SK-N-SH treated with all-trans-retinoic acid at 6 μM for 48 hours (cell line): ENCODE measurements around the gene SREBF2.

ENCODE experiments used
- BACH2 ChIP-seq: fragments of 250-450 bp; sonication (Bioruptor Pico); IDR thresholded peaks from 2 replicates; pipeline ENCODE4 v1.9.0; 2021; ENCODE audit warnings: mild to moderate bottlenecking, borderline replicate concordance
- CREB5 ChIP-seq: fragments of 250-450 bp; sonication (Bioruptor Pico); IDR thresholded peaks from 2 replicates; pipeline ENCODE4 v1.5.1; 2020; ENCODE audit warnings: low read depth, mild to moderate bottlenecking, moderate library complexity
- OSR1 ChIP-seq: fragments of 250-450 bp; sonication (Bioruptor Pico); IDR thresholded peaks from 2 replicates; pipeline ENCODE4 v1.8.0; 2022; ENCODE audit warnings: moderate library complexity, mild to moderate bottlenecking, inconsistent platforms
- PATZ1 ChIP-seq: fragments of 250-450 bp; sonication (Bioruptor Pico); IDR thresholded peaks from 2 replicates; pipeline ENCODE4 v1.8.0; 2020; ENCODE audit warnings: mild to moderate bottlenecking, moderate library complexity, borderline replicate concordance
- PPARA ChIP-seq: fragments of 250-450 bp; sonication (Bioruptor Pico); IDR thresholded peaks from 2 replicates; pipeline ENCODE4 v1.5.0; 2020; ENCODE audit warnings: mild to moderate bottlenecking, borderline replicate concordance
- RARB ChIP-seq: fragments of 250-450 bp; sonication (Bioruptor Pico); IDR thresholded peaks from 2 replicates; pipeline ENCODE4 v1.8.0; 2021; ENCODE audit warnings: mild to moderate bottlenecking, moderate library complexity
- TCF4 ChIP-seq: fragments of 250-450 bp; sonication (Bioruptor Pico); IDR thresholded peaks from 2 replicates; pipeline ENCODE4 v1.8.0; 2021; ENCODE audit warnings: mild to moderate bottlenecking, moderate library complexity, borderline replicate concordance
- TOX ChIP-seq: fragments of 250-450 bp; sonication (Bioruptor Pico); IDR thresholded peaks from 2 replicates; pipeline ENCODE4 v1.8.0; 2021; ENCODE audit warnings: mild to moderate bottlenecking, moderate library complexity, borderline replicate concordance
- TSHZ2 ChIP-seq: fragments of 250-450 bp; sonication (Bioruptor Pico); IDR thresholded peaks from 2 replicates; pipeline ENCODE4 v1.5.0; 2020; ENCODE audit warnings: mild to moderate bottlenecking, moderate library complexity
- ZFP3 ChIP-seq: fragments of 250-450 bp; sonication (Bioruptor Pico); IDR thresholded peaks from 2 replicates; pipeline ENCODE4 v1.5.0; 2020; ENCODE audit warnings: mild to moderate bottlenecking, moderate library complexity
- ZFP30 ChIP-seq: fragments of 450-650 bp; formaldehyde crosslinking; IDR thresholded peaks from 2 replicates; pipeline ENCODE4 v1.5.0; 2022; ENCODE audit warnings: mild to moderate bottlenecking, moderate library complexity
- ZNF8 ChIP-seq: fragments of 450-650 bp; formaldehyde crosslinking; IDR thresholded peaks from 2 replicates; pipeline ENCODE4 v1.5.0; 2020; ENCODE audit warnings: mild to moderate bottlenecking, moderate library complexity

GRCh38 chr22:41836551-41836950 is 3.6 kb downstream of the SREBF2 start:
- TF ChIP-seq PPARA (CRISPR knock-in tag): no peak
- TF ChIP-seq CREB5 (CRISPR knock-in tag): no peak
- TF ChIP-seq ZFP30 (CRISPR knock-in tag): no peak
- no peak for TF ChIP-seq TOX (CRISPR knock-in tag)
- TF ChIP-seq RARB (CRISPR knock-in tag): no peak
- TF ChIP-seq TCF4 (CRISPR knock-in tag): no peak
- TF ChIP-seq TSHZ2 (CRISPR knock-in tag): no peak
- no peak for TF ChIP-seq BACH2 (CRISPR knock-in tag)
- TF ChIP-seq OSR1 (CRISPR knock-in tag): no peak
- no peak for TF ChIP-seq ZNF8
- no peak for TF ChIP-seq ZFP3 (CRISPR knock-in tag)
- no peak for TF ChIP-seq PATZ1
